Stomach (tissue), 4 donors: ENCODE data around the gene RPS2.

Source experiments
- CTCF ChIP-seq, 7 experiments: fragments of 450-650 bp in 4 of 7; fragments of 200-600 bp in 3 of 7; sonication (generic) in 3 of 7; IDR thresholded peaks; one replicate each; pipeline ENCODE4 v1.5.1; 2016 to 2019; ENCODE audit warnings: antibody characterized with exemption in 7 of 7, control low read depth in 2 of 7, mild to moderate bottlenecking in 1 of 7
- POLR2AphosphoS5 ChIP-seq, 3 donors: sonication (generic); formaldehyde crosslinking; IDR thresholded peaks; one replicate each; pipeline ENCODE4 v1.6.1; 2016; ENCODE audit warnings: antibody characterized with exemption in 3 of 3

- TF ChIP-seq POLR2AphosphoS5 (IDR thresholded peaks at IDR 0.05) (no peak), CTCF (IDR thresholded peaks at IDR 0.05) (no peak)
Observed at GRCh38 chr16:1997494-1998359, 33.1 kb upstream of the RPS2 start.
